Measurements from ENCODE around the gene EIF4G3.

GRCh38 chr1:21154717-21155116, 22.0 kb downstream of the EIF4G3 start:
- TF ChIP-seq POLR2A (IDR thresholded peaks at IDR 0.05) = no peak
- TF ChIP-seq, protein P1, sequence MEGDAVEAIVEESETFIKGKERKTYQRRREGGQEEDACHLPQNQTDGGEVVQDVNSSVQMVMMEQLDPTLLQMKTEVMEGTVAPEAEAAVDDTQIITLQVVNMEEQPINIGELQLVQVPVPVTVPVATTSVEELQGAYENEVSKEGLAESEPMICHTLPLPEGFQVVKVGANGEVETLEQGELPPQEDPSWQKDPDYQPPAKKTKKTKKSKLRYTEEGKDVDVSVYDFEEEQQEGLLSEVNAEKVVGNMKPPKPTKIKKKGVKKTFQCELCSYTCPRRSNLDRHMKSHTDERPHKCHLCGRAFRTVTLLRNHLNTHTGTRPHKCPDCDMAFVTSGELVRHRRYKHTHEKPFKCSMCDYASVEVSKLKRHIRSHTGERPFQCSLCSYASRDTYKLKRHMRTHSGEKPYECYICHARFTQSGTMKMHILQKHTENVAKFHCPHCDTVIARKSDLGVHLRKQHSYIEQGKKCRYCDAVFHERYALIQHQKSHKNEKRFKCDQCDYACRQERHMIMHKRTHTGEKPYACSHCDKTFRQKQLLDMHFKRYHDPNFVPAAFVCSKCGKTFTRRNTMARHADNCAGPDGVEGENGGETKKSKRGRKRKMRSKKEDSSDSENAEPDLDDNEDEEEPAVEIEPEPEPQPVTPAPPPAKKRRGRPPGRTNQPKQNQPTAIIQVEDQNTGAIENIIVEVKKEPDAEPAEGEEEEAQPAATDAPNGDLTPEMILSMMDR (IDR thresholded peaks at IDR 0.05) = no peak
